Measurements from ENCODE around the gene TNFAIP8L2.

Gene TNFAIP8L2

GRCh38 chr1:151156515-151156819, at the start of gene TNFAIP8L2:
TSS of gene TNFAIP8L2 (plus strand) at chr1:151156649. CDS start at chr1:151158698, 2,049 bp downstream.
- POLR2A ChIA-PET (ENCODE audit: low non-redundant PET), result interaction anchor here (0.5 to 0.6 kb wide), 2 partner anchors 60 to 107 kb away, joined by 4 to 5 read pairs; no protein-coding TSS in a partner anchor
- TF ChIP-seq CTCF (conservative IDR thresholded peaks at IDR 0.05; ENCODE audit: low read depth), result no peak
- peak within 1 kb of the TSS; percentile 15 for H3K27ac ChIP-seq
- DNase-seq (ENCODE audit: low spot score), result no peak
- CTCF ChIA-PET, result interaction anchor here (0.6 to 1.2 kb wide), 3 partner anchors 55 to 59 kb away, joined by 3 to 7 read pairs (median 6); no protein-coding TSS in a partner anchor

- no peak overlapping the region for H3K27ac ChIP-seq
- ChIA-PET POLR2A (ENCODE audit: low non-redundant PET) (interaction anchor here (0.6 kb wide), 1 partner anchor 33 kb away, joined by 4 read pairs; no protein-coding TSS in a partner anchor), CTCF (interaction anchor here (0.6 kb wide), 1 partner anchor 116 kb away, joined by 4 read pairs; no protein-coding TSS in a partner anchor)
- no peak for TF ChIP-seq CTCF (conservative IDR thresholded peaks at IDR 0.05; ENCODE audit: low read depth)
- DNase-seq (ENCODE audit: low spot score), result peak; percentile 70
These were observed 49.6 kb upstream of the TNFAIP8L2 start for GRCh38 chr1:151106894-151107293.

- H3K27ac ChIP-seq, result peak overlapping the region; percentile 77
- no peak for TF ChIP-seq CTCF (conservative IDR thresholded peaks at IDR 0.05; ENCODE audit: low read depth)
- no peak for DNase-seq (ENCODE audit: low spot score)
- POLR2A ChIA-PET (ENCODE audit: low non-redundant PET), result no interaction called here
- CTCF ChIA-PET, result interaction anchor here (0.7 kb wide), 1 partner anchor 1291 kb away, joined by 4 read pairs; no protein-coding TSS in a partner anchor
These were observed 48.1 kb upstream of the TNFAIP8L2 start for GRCh38 chr1:151108331-151108730.

GRCh38 chr1:151113877-151114276, 42.6 kb upstream of the TNFAIP8L2 start:
- no peak overlapping the region for H3K27ac ChIP-seq
- CTCF ChIA-PET, result interaction anchor here (0.6 kb wide), 1 partner anchor 32 kb away, joined by 3 read pairs; no protein-coding TSS in a partner anchor
- POLR2A ChIA-PET (ENCODE audit: low non-redundant PET), result no interaction called here
- TF ChIP-seq CTCF (conservative IDR thresholded peaks at IDR 0.05; ENCODE audit: low read depth), result no peak
- DNase-seq (ENCODE audit: low spot score), result no peak

GRCh38 chr1:151124763-151125403, 31.6 kb upstream of the TNFAIP8L2 start:
- no peak for DNase-seq (ENCODE audit: low spot score)
- POLR2A ChIA-PET (ENCODE audit: low non-redundant PET), result no interaction called here
- H3K27ac ChIP-seq, result no peak overlapping the region
- TF ChIP-seq CTCF (conservative IDR thresholded peaks at IDR 0.05; ENCODE audit: low read depth), result no peak
- CTCF ChIA-PET, result interaction anchor here (0.6 kb wide), 1 partner anchor 89 kb away, joined by 6 read pairs; the partner anchor contains the start of gene BNIPL

- ChIA-PET CTCF (no interaction called here), POLR2A (ENCODE audit: low non-redundant PET) (no interaction called here)
- DNase-seq (ENCODE audit: low spot score), result no peak
- H3K27ac ChIP-seq, result no peak overlapping the region
- TF ChIP-seq CTCF (conservative IDR thresholded peaks at IDR 0.05; ENCODE audit: low read depth), result no peak
These were observed 27.6 kb upstream of the TNFAIP8L2 start for GRCh38 chr1:151128800-151129199.
